ENCODE measurements around the gene PDE10A.

The PDE10A gene

GRCh38 chr6:165643015-165643414, 20.0 kb downstream of the PDE10A start:
- TF ChIP-seq CSRNP3 (CRISPR knock-in tag; IDR thresholded peaks at IDR 0.05) (no peak), PATZ1 (CRISPR knock-in tag; IDR thresholded peaks at IDR 0.05; ENCODE audit: borderline replicate concordance) (no peak), CSDC2 (CRISPR knock-in tag; IDR thresholded peaks at IDR 0.05) (no peak), GLIS3 (CRISPR knock-in tag; IDR thresholded peaks at IDR 0.05) (no peak), ZNF8 (CRISPR knock-in tag; IDR thresholded peaks at IDR 0.05) (no peak), ARNTL (CRISPR knock-in tag; IDR thresholded peaks at IDR 0.05; ENCODE audit: borderline replicate concordance, low read depth) (no peak), POU6F1 (CRISPR knock-in tag; IDR thresholded peaks at IDR 0.05; ENCODE audit: borderline replicate concordance, low read depth) (no peak)
- ATAC-seq, result no peak

- TF ChIP-seq CREB5 (CRISPR knock-in tag; IDR thresholded peaks at IDR 0.05; ENCODE audit: low read depth) (no peak), CSRNP3 (CRISPR knock-in tag; IDR thresholded peaks at IDR 0.05) (no peak), ZC3H10 (CRISPR knock-in tag; IDR thresholded peaks at IDR 0.05) (no peak), CSDC2 (CRISPR knock-in tag; IDR thresholded peaks at IDR 0.05) (no peak), ARNTL (CRISPR knock-in tag; IDR thresholded peaks at IDR 0.05; ENCODE audit: borderline replicate concordance, low read depth) (no peak), SNAI2 (CRISPR knock-in tag; IDR thresholded peaks at IDR 0.05) (no peak), TSHZ2 (CRISPR knock-in tag; IDR thresholded peaks at IDR 0.05) (no peak), ZFP30 (CRISPR knock-in tag; IDR thresholded peaks at IDR 0.05) (no peak), TOX (CRISPR knock-in tag; IDR thresholded peaks at IDR 0.05; ENCODE audit: borderline replicate concordance) (no peak), OSR1 (CRISPR knock-in tag; IDR thresholded peaks at IDR 0.05) (no peak), ZNF565 (CRISPR knock-in tag; conservative IDR thresholded peaks at IDR 0.05; ENCODE audit: low read depth) (no peak), ZNF70 (CRISPR knock-in tag; IDR thresholded peaks at IDR 0.05) (no peak), ISL1 (CRISPR knock-in tag; IDR thresholded peaks at IDR 0.05) (no peak), ZNF8 (CRISPR knock-in tag; IDR thresholded peaks at IDR 0.05) (no peak), RARB (CRISPR knock-in tag; IDR thresholded peaks at IDR 0.05) (no peak)
- ATAC-seq, result no peak
Observed at GRCh38 chr6:165641672-165642156, 21.3 kb downstream of the PDE10A start.

GRCh38 chr6:165640806-165641205, 22.2 kb downstream of the PDE10A start:
- no peak for ATAC-seq
- TF ChIP-seq TOX (CRISPR knock-in tag; IDR thresholded peaks at IDR 0.05; ENCODE audit: borderline replicate concordance) (no peak), CREB5 (CRISPR knock-in tag; IDR thresholded peaks at IDR 0.05; ENCODE audit: low read depth) (no peak), CSDC2 (CRISPR knock-in tag; IDR thresholded peaks at IDR 0.05) (no peak), ESRRG (CRISPR knock-in tag; IDR thresholded peaks at IDR 0.05) (no peak), ZC3H10 (CRISPR knock-in tag; IDR thresholded peaks at IDR 0.05) (no peak), ZNF70 (CRISPR knock-in tag; IDR thresholded peaks at IDR 0.05) (no peak), BACH2 (CRISPR knock-in tag; IDR thresholded peaks at IDR 0.05; ENCODE audit: borderline replicate concordance) (no peak), CSRNP3 (CRISPR knock-in tag; IDR thresholded peaks at IDR 0.05) (no peak), ARNTL (CRISPR knock-in tag; IDR thresholded peaks at IDR 0.05; ENCODE audit: borderline replicate concordance, low read depth) (no peak), ZFP30 (CRISPR knock-in tag; IDR thresholded peaks at IDR 0.05) (no peak), ISL1 (CRISPR knock-in tag; IDR thresholded peaks at IDR 0.05) (no peak)

All from SK-N-SH treated with all-trans-retinoic acid at 6 μM for 48 hours (cell line).